HG02885 (cell line): Measurements from ENCODE around the gene AP2B1.
"Not testable (repeated sequence)": the region's sequence is repeated elsewhere in the genome, so short reads cannot be mapped to it uniquely, and the experiment has no call there.

Source experiments
- ATAC-seq: cut with Tn5 transposase; IDR thresholded peaks from one replicate; pipeline ENCODE4 v1.9.1; 2021; ENCODE audit warnings: mild to moderate bottlenecking; ENCODE audit not compliant: unreplicated experiment, poor library complexity

The AP2B1 gene

GRCh38 chr17:35692512-35693210, 105.5 kb downstream of the AP2B1 start:
- ATAC-seq: no peak

GRCh38 chr17:35693662-35694061, 106.5 kb downstream of the AP2B1 start:
- no peak for ATAC-seq

- no peak for ATAC-seq
These were observed 107.8 kb downstream of the AP2B1 start for GRCh38 chr17:35694906-35695305.

GRCh38 chr17:35695613-35696012, 108.5 kb downstream of the AP2B1 start:
- ATAC-seq: no peak

GRCh38 chr17:35698800-35699199, 111.7 kb downstream of the AP2B1 start:
- no peak for ATAC-seq

- ATAC-seq: no peak
These were observed 113.0 kb downstream of the AP2B1 start for GRCh38 chr17:35700150-35700549.

- ATAC-seq: no peak
These were observed 114.4 kb downstream of the AP2B1 start for GRCh38 chr17:35701491-35701890.

GRCh38 chr17:35703308-35703707, 116.2 kb downstream of the AP2B1 start:
- ATAC-seq: not testable (repeated sequence)

GRCh38 chr17:35705230-35705629, 118.1 kb downstream of the AP2B1 start:
- ATAC-seq: no peak

- ATAC-seq: no peak
These were observed 118.6 kb downstream of the AP2B1 start for GRCh38 chr17:35705705-35706104.

- ATAC-seq: no peak
These were observed 121.0 kb downstream of the AP2B1 start for GRCh38 chr17:35708149-35708548.

GRCh38 chr17:35708951-35709350, 121.8 kb downstream of the AP2B1 start:
- ATAC-seq: no peak

GRCh38 chr17:35709874-35710273, 122.8 kb downstream of the AP2B1 start:
- ATAC-seq: no peak

- no peak for ATAC-seq
These were observed 123.8 kb downstream of the AP2B1 start for GRCh38 chr17:35710950-35711349.

- no peak for ATAC-seq
These were observed 126.1 kb downstream of the AP2B1 start for GRCh38 chr17:35713069-35713728.

- ATAC-seq: no peak
These were observed 127.9 kb downstream of the AP2B1 start for GRCh38 chr17:35714988-35715387.

GRCh38 chr17:35715416-35715815, 128.3 kb downstream of the AP2B1 start:
- no peak for ATAC-seq

GRCh38 chr17:35716173-35716572, 129.1 kb downstream of the AP2B1 start:
- ATAC-seq: no peak

- no peak for ATAC-seq
These were observed 129.9 kb downstream of the AP2B1 start for GRCh38 chr17:35716897-35717465.

- no peak for ATAC-seq
These were observed 130.4 kb downstream of the AP2B1 start for GRCh38 chr17:35717475-35717874.

GRCh38 chr17:35723735-35724134, 136.6 kb downstream of the AP2B1 start:
- no peak for ATAC-seq

GRCh38 chr17:35725058-35725457, 137.9 kb downstream of the AP2B1 start:
- no peak for ATAC-seq
